Stimulated activated naive CD8-positive, alpha-beta T cell treated with anti-CD3 and anti-CD28 coated beads, Interleukin-15, Interleukin-2, amounts not matched to agents 100 U/mL and 50 U/mL, for 24 hours (primary cell): ENCODE data around the gene KCNK4.

Experiments used
- ATAC-seq: fragments of 150-1000 bp; cut with Tn5 transposase; one replicate; pipeline ENCODE4 v1.10.0; 2021
- DNase-seq: peaks from one replicate; pipeline ENCODE4 v3.0.0; 2021

The KCNK4 gene

GRCh38 chr11:64291752-64292459 lies 804 bp downstream of the KCNK4 start:
- ATAC-seq (peak; percentile 34), DNase-seq (no peak)

DNA sequence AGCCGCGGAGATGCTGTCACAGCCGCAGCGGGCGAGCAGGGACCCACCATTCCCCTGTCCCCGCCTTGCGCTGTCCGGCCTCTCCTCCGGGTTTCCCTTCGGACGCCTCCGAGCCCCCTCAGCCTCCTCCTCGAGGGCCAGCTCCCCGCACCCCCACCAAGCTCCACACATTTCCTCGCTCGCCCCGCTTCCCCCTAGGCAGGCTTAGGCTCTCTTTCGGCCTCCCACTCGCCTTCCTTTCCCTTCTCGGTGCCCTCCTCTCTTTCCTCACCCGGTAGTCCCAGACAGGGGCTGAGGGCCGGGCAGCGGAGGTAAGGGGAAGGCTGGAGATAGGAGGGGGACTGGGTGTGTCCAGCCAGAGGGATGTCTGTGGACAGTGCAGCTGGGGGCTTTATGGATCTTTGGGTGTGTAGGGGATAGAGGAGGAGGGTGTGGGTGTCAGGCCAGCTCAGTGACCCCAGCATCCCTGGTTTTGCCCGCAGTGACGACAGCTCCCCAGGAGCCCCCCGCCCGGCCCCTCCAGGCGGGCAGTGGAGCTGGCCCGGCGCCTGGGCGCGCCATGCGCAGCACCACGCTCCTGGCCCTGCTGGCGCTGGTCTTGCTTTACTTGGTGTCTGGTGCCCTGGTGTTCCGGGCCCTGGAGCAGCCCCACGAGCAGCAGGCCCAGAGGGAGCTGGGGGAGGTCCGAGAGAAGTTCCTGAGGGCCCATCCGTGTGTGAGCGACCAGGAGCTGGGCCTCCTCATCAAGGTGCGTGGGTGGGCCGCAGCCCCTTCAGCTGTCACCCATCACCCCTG lies 1.6 kb downstream of the KCNK4 start:
- DNase-seq (no peak), ATAC-seq (no peak)

DNA sequence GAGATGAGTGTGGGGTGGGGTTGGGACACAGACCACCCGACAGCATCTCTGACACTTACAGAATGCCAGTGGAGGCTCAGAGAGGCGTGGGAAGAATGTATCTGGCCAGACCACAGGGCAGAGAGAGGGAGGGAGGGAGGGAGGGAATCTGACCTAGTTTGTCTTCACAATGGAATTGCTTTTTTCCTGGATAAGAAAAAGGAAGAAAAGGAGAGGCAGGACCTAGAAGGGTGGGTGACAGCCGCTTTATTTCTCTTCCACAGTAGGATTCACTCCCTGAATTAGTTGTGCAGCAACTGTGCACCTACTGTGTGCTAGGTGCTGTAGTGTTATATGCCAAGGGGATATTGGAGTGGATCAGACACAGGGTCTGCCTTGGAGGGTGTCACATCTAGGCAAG lies 3.7 kb downstream of the KCNK4 start:
- no peak for ATAC-seq
- DNase-seq: no peak

DNA sequence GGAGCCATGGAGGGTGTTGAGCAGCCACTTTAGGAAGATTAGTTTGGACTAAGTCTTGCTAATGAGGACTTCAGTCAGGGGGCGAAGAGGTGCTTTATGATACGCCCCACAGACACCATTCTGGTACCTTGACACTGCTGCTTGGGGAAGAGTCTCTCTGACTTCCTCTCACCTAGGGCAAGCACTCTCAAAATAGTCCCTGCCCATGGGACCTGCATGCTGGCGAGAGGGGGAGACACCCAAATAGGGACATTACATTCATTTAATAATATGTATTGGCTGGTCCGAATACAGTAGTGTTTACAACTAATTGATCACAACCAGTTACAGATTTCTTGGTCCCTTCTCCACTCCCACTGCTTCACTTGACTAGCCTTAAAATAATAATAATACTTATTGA lies 4.7 kb downstream of the KCNK4 start:
- no peak for DNase-seq
- ATAC-seq: no peak

- DNase-seq (no peak), ATAC-seq (no peak)
Observed at GRCh38 chr11:64296236-64296635, 5.1 kb downstream of the KCNK4 start.

- DNase-seq (no peak), ATAC-seq (no peak)
Observed at GRCh38 chr11:64296830-64297698, 6.0 kb downstream of the KCNK4 start.

DNA sequence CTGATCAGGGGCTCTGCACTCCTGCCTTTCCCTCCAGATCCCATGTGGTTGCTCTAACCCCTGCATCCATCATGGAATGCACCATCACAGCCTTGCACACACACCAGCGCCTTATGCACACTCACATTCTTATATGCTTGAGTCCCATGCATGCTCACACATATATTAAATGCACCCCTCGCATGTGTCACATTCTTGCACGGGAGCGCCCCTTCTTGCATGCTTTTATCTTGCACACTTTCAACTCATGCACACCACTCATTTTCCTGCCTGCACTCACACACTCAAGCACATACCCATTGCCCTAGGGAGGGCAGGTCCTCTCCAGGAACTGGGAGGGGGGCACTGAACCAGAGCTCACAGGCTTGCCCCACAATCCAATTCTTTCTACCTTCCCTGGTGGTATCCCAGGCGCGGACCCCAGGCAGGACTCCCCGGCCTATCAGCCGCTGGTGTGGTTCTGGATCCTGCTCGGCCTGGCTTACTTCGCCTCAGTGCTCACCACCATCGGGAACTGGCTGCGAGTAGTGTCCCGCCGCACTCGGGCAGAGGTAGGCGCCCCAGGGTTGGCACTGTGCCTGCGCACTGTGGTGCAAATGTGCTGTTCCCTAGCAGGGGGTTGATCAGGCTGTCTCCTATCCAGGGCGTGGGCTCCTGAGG lies 6.7 kb downstream of the KCNK4 start:
- ATAC-seq (no peak), DNase-seq (no peak)

- DNase-seq (no peak), ATAC-seq (no peak)
Observed at GRCh38 chr11:64298966-64299846, 8.1 kb downstream of the KCNK4 start.

DNA sequence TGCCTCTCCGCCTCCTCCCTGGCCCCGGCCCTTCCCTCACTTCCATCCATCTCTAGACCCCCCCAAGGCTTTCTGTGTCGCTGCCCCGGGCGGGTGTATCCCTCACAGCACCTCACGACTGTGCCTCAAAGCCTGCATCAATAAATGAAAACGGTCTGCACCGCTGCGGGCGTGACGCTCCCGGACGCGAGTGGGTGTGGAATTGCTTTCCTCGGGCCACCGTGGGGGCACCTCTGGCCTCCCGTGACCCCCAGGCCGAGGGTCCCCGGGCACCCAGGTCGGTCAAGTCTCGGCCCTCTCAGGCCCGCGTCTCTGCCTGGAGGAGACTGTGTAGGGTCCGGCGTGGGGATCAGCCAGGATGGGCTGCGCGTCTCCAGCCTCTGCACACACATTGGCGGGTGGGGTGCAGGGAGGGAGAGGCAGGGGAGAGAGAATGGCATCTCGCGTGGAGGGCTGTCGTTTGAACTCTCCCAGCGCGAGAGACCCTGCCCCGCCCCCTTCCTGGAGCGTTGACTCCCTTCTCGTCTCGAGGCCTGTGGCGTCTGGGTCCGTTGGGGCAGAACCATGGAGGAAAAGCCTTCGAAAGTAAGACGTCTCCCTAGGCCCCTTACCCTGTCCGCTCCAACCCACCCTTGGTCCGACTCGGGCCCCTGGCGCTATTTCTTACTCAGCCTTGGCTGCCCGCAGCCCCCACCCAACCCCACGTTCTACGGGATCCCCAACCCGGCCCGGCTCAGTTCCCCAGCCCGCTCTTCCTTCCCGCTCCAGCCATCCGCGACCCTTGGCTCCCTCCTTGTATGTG lies 8.9 kb downstream of the KCNK4 start, which contains the start of gene CATSPERZ:
CATSPERZ (plus strand) TSS at position 512 of the 802 bp plus-strand sequence; CDS start at position 565, 53 bp downstream.
- no peak for ATAC-seq

GRCh38 chr11:64303109-64304031 lies 12.3 kb downstream of the KCNK4 start:
- DNase-seq (no peak), ATAC-seq (no peak)

More for the DNA sequence above, 8.9 kb downstream of the KCNK4 start, which contains the start of gene CATSPERZ:
- DNase-seq: no peak

DNA sequence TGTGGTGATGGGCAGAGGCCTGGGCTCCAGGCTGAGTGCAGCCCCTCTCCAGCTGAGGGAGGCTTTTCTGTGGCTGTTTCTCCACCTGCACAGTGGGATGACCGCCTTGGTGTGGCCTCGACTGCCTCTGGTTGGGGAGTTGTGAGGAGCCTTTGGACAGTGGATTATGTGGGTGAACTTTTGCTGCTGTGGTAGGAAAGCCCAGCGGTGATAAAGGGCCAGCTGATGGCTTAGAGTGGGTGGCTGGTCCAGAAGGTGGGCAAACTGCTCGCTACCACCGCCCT lies 12.9 kb downstream of the KCNK4 start:
- DNase-seq: no peak
- no peak for ATAC-seq

GRCh38 chr11:64304316-64305072 lies 13.4 kb downstream of the KCNK4 start:
- DNase-seq: peak; percentile 99
- ATAC-seq: peak; percentile 48

DNA sequence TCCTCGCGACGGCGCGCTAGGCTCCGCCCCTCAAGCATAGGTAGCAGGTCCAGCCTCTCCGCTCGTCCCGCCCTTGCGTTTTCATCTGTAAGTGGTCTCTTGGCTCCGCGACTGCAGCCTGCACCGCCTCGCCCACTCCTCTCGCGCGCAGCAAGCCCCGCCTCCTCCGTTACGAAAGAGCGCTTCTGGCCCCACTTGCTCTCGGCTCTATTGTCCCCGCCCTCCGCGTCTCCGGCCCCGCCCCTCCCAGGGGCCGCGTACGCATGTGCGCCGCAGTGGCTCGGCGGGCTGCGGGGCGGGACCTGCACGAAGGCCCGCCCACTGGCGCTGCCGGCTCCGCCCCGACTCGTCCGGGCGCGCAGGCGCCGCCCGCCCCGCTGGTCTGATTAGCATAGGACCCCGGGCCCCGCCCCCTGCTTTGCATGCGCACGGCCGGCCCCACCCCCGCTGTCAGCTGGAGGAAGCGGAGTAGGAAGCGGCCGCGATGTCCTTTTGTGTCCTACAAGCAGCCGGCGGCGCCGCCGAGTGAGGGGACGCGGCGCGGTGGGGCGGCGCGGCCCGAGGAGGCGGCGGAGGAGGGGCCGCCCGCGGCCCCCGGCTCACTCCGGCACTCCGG lies 14.1 kb downstream of the KCNK4 start, which contains the start of gene ESRRA:
ESRRA (plus strand) TSS at position 450 of the 616 bp plus-strand sequence. CDS start 1,656 bp downstream, outside the sequence.
- DNase-seq: peak; percentile 100
- ATAC-seq: peak; percentile 78

DNA sequence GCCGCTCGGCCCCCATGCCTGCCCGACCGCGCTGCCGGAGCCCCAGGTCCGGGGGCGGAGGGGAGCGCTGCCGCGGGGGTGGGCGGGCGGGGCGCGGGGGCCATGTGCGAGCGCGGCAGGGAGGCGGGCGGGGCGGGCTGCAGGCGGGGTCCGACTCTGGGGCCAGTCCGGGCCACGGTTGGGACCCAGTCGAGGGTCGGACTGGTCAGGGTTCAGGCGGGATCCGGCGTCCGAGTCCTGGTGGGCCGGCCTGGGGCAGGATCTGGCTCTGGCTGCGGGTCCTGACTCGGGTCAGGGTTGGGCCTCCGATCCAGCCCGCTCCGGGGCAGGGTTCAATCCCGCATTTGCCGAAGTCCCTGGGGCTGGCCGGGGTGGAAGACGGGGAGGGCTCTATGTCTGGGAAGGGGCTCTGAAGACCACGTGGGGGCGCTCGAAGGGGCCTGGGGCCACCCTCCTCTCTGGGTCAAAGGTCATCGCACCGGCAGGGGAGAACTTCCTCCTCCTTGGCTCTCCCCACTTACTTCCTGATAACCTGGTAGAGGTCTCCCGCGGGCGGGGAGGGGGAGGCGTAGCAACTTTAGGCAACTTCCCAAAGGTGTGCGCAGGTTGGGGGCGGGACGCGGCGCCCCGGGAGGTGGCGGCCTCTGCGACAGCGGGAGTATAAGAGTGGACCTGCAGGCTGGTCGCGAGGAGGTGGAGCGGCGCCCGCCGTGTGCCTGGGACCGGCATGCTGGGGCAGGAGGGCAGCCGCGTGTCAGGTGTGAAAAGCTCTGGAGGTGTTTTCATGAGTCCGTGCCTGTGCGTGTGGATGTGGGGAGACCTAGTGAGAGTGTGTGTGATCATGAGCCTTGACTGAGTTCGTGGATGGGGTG lies 14.8 kb downstream of the KCNK4 start:
- peak; percentile 15 for ATAC-seq
- DNase-seq: peak; percentile 77

GRCh38 chr11:64306563-64306875 lies 15.4 kb downstream of the KCNK4 start:
- no peak for DNase-seq
- ATAC-seq: no peak

GRCh38 chr11:64306876-64307622 lies 15.9 kb downstream of the KCNK4 start:
- DNase-seq: no peak
- ATAC-seq: no peak
